Inferior parietal cortex (tissue), 1 donor: Measurements from ENCODE around the gene PDZD4.

Source experiments
- DNase-seq: peaks from one replicate; pipeline ENCODE4 v3.0.0-alpha.2; 2016; ENCODE audit errors: extremely low spot score

PDZD4 gene

GRCh38 chrX:153806999-153807575 lies 23.3 kb downstream of the PDZD4 start:
- no peak for DNase-seq

- DNase-seq: no peak
Measured at GRCh38 chrX:153805436-153805835, 24.9 kb downstream of the PDZD4 start.

GRCh38 chrX:153804621-153805020 lies 25.7 kb downstream of the PDZD4 start:
- no peak for DNase-seq

GRCh38 chrX:153804100-153804595 lies 26.2 kb downstream of the PDZD4 start:
- no peak for DNase-seq

GRCh38 chrX:153803211-153804099 lies 26.9 kb downstream of the PDZD4 start:
- DNase-seq: no peak

GRCh38 chrX:153802513-153803045 lies 27.8 kb downstream of the PDZD4 start:
- DNase-seq: no peak

- DNase-seq: no peak
Measured at GRCh38 chrX:153801669-153802068, 28.7 kb downstream of the PDZD4 start.

GRCh38 chrX:153800746-153801145 lies 29.6 kb downstream of the PDZD4 start:
- DNase-seq: no peak

GRCh38 chrX:153800177-153800722 lies 30.1 kb downstream of the PDZD4 start:
- DNase-seq: no peak

- DNase-seq: no peak
Measured at GRCh38 chrX:153799326-153799725, 31.0 kb downstream of the PDZD4 start.

GRCh38 chrX:153797415-153798015 lies 32.8 kb downstream of the PDZD4 start:
- DNase-seq: no peak

- no peak for DNase-seq
Measured at GRCh38 chrX:153794897-153795816, 35.2 kb downstream of the PDZD4 start.

GRCh38 chrX:153794018-153794896 lies 36.1 kb downstream of the PDZD4 start, which contains the start of the genes IDH3G and SSR4:
TSS of gene IDH3G (minus strand) at chrX:153794375. CDS start at chrX:153794326, 49 bp downstream.
TSS of gene SSR4 (plus strand) at chrX:153794668. CDS start at chrX:153794688, 20 bp downstream.
- DNase-seq: peak; percentile 91

GRCh38 chrX:153793291-153793690 lies 37.1 kb downstream of the PDZD4 start:
- no peak for DNase-seq

- no peak for DNase-seq
Measured at GRCh38 chrX:153792368-153792767, 38.0 kb downstream of the PDZD4 start.

GRCh38 chrX:153791104-153791852 lies 39.1 kb downstream of the PDZD4 start:
- no peak for DNase-seq

GRCh38 chrX:153789654-153790053 lies 40.7 kb downstream of the PDZD4 start:
- no peak for DNase-seq

GRCh38 chrX:153786669-153787068 lies 43.7 kb downstream of the PDZD4 start:
- DNase-seq: no peak
